Mammary epithelial cell (primary cell): ENCODE results near the gene C1QTNF1.

Experiments
- CTCF ChIP-seq, 2 donors: IDR thresholded peaks in 1 of 2; conservative IDR thresholded peaks in 1 of 2; 2 replicates each; pipeline ENCODE4 v1.5.1; 2011 to 2012; ENCODE audit warnings: inconsistent platforms in 2 of 2, low read length in 2 of 2, mild to moderate bottlenecking in 2 of 2, control low read depth in 1 of 2, low read depth in 1 of 2; ENCODE audit not compliant: insufficient read depth in 1 of 2; ENCODE audit errors: extremely low read depth in 1 of 2
- EZH2 ChIP-seq: IDR thresholded peaks from 2 replicates; pipeline ENCODE4 v1.6.1; 2012; ENCODE audit warnings: low read length, inconsistent platforms, borderline replicate concordance

- TF ChIP-seq EZH2 (no peak), CTCF (conservative IDR thresholded peaks at IDR 0.05 in 1 of 2, IDR thresholded peaks at IDR 0.05 in 1 of 2; ENCODE audit: extremely low read depth in 1 of 2, insufficient read depth in 1 of 2, low read depth in 1 of 2, low read length in 2 of 2) (no peak)
Observed at GRCh38 chr17:79034931-79035485, 11.0 kb downstream of the C1QTNF1 start.
